ENCODE measurements around the gene ERO1B.

DNA sequence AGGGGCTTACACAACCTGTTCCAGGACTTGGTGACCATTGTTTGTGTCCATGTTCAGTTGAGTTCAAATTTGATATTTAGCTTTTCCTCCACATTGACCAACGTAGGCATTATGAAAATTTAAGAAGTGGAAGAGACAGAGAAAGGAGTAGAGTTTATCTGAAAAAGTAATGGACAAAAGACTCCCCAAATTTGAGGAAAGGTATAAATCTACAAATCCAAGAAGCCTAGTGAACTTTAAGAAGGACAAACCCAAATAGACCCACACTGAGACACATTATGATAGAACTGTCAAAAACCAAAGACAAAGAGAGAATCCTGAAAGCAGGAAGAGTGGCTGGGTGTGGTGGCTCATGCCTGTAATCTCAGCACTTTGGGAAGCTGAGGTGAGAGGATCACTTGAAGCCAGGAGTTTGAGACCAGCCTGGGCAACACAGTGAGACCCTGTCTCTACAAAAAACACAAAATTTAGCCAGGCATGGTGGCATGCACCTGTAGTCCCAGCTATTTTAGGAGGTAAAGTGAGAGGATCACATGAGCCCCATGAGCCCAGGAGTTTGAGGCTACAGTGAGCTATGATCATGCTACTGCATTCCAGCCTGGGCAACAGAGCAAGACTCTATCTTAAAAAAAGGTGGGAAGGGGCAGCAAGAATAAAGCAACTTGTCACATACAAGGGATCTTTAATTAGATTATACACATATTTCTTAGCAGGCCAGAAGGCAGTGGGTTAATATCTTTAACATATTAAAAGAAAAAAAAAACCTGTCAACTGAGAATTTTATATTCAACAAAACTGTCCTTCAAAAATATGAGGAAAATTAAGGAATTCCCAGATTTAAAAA is 41.0 kb upstream of the ERO1B start:
- TF ChIP-seq, protein P1, sequence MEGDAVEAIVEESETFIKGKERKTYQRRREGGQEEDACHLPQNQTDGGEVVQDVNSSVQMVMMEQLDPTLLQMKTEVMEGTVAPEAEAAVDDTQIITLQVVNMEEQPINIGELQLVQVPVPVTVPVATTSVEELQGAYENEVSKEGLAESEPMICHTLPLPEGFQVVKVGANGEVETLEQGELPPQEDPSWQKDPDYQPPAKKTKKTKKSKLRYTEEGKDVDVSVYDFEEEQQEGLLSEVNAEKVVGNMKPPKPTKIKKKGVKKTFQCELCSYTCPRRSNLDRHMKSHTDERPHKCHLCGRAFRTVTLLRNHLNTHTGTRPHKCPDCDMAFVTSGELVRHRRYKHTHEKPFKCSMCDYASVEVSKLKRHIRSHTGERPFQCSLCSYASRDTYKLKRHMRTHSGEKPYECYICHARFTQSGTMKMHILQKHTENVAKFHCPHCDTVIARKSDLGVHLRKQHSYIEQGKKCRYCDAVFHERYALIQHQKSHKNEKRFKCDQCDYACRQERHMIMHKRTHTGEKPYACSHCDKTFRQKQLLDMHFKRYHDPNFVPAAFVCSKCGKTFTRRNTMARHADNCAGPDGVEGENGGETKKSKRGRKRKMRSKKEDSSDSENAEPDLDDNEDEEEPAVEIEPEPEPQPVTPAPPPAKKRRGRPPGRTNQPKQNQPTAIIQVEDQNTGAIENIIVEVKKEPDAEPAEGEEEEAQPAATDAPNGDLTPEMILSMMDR (IDR thresholded peaks at IDR 0.05) = no peak
- no peak for TF ChIP-seq POLR2A (IDR thresholded peaks at IDR 0.05)

Data from lower leg skin (tissue), 3 donors.